HCT116 (cell line): Measurements from ENCODE around the gene FLT3LG. TPM values are rescaled to one million over a fixed set of nuclear protein-coding genes. Genes with fewer than 3 reads are reported as not detected.
A peak's percentile ranks its signal among the peaks of the same experiment; 100 is the strongest.

Experiments used
- ATAC-seq: fragments of 200-7000 bp; cut with Tn5 transposase; 2 replicates; pipeline ENCODE4 v1.9.1; 2020; ENCODE audit warnings: mild to moderate bottlenecking, moderate library complexity
- BruUV-seq: library from RNA; stranded (reverse); fragments of 400-500 nt; replicated peaks from 2 replicates; lab custom pipeline; 2021; lab: Mats Ljungman, UMichigan
- CTCF ChIA-PET: fragments of 300-600 bp; sonication (Branson Sonifier 250); formaldehyde crosslinking; loops from one replicate; lab custom pipeline; 2021; ENCODE audit warnings: antibody characterized with exemption; lab: Charles Lee
- POLR2A ChIA-PET: fragments of 300-600, 350-600 bp; sonication (Branson Sonifier 250); formaldehyde crosslinking; loops from one replicate; lab custom pipeline; 2021; ENCODE audit warnings: antibody characterized with exemption; lab: Charles Lee
- RAD21 ChIA-PET, 2 experiments: fragments of 300-600 bp; sonication (Branson Sonifier 250); formaldehyde crosslinking; loops; one replicate each; lab custom pipeline; 2023; ENCODE audit warnings: low total read pairs in 2 of 2; ENCODE audit not compliant: uncharacterized antibody in 2 of 2, unreplicated experiment in 2 of 2, low non-redundant PET in 1 of 2; lab: Charles Lee
- DNase-seq: peaks from one replicate; pipeline ENCODE4 v3.0.0-alpha.2; 2010; ENCODE audit warnings: low read depth, low spot score
- H2AFZ ChIP-seq: fragments of 200-600 bp; shearing (Covaris generic), sonication (generic); 2 replicates; pipeline ENCODE4 v1.6.1; 2017; ENCODE audit warnings: low read depth, mixed run types, mixed read lengths, antibody characterized with exemption, low read length; ENCODE audit not compliant: poor library complexity, severe bottlenecking
- H3K27ac ChIP-seq: 2 replicates; pipeline ENCODE4 v1.5.1; 2012; ENCODE audit warnings: low read depth, low read length
- H3K27me3 ChIP-seq: fragments of 200-600 bp; sonication (generic); 2 replicates; pipeline ENCODE4 v1.6.1; 2016; ENCODE audit warnings: mixed run types, low read length, mixed read lengths; ENCODE audit not compliant: insufficient read depth
- H3K36me3 ChIP-seq, 2 experiments: fragments of 200-500 bp in 1 of 2; fragments of 200-600 bp in 1 of 2; sonication (Bioruptor generic) in 1 of 2; sonication (generic) in 1 of 2; 2 replicates each; pipeline versions ENCODE4 v1.5.1 to v1.6.1; 2014 to 2016; ENCODE audit warnings: low read length in 2 of 2, inconsistent platforms in 1 of 2, mixed read lengths in 1 of 2, mixed run types in 1 of 2; ENCODE audit not compliant: insufficient read depth in 2 of 2, control insufficient read depth in 1 of 2
- H3K4me1 ChIP-seq, 2 experiments: fragments of 200-600 bp in 1 of 2; sonication (generic) in 1 of 2; 2 replicates each; pipeline versions ENCODE4 v1.5.1 to v1.6.1; 2012 to 2017; ENCODE audit warnings: low read length in 2 of 2, inconsistent platforms in 1 of 2, mild to moderate bottlenecking in 1 of 2, mixed read lengths in 1 of 2, mixed run types in 1 of 2, moderate library complexity in 1 of 2; ENCODE audit not compliant: insufficient read depth in 2 of 2, control insufficient read depth in 1 of 2
- H3K4me2 ChIP-seq: fragments of 200-600 bp; sonication (generic); 2 replicates; pipeline ENCODE4 v1.6.1; 2017; ENCODE audit warnings: mixed run types, low read length, mixed read lengths
- H3K4me3 ChIP-seq, 2 experiments: fragments of 200-600 bp in 1 of 2; sonication (generic) in 1 of 2; replicated peaks in 1 of 2; 2 replicates each; pipeline ENCODE4 v1.5.1; 2011 to 2016; ENCODE audit warnings: low read length in 2 of 2, control low read depth in 1 of 2, low read depth in 1 of 2, mild to moderate bottlenecking in 1 of 2, mixed read lengths in 1 of 2, mixed run types in 1 of 2
- H3K79me2 ChIP-seq: fragments of 200-600 bp; sonication (generic); 2 replicates; pipeline ENCODE4 v1.6.1; 2017; ENCODE audit warnings: mild to moderate bottlenecking, mixed run types, low read length, moderate library complexity, mixed read lengths; ENCODE audit not compliant: insufficient read depth
- H3K9ac ChIP-seq: fragments of 200-600 bp; sonication (generic); 2 replicates; pipeline ENCODE4 v1.6.1; 2016; ENCODE audit warnings: low read length, mixed read lengths
- H3K9me2 ChIP-seq: fragments of 200-600 bp; sonication (generic), shearing (Covaris generic); 2 replicates; pipeline ENCODE4 v1.6.1; 2017; ENCODE audit warnings: mixed run types, mild to moderate bottlenecking, moderate library complexity; ENCODE audit not compliant: insufficient read depth
- H3K9me3 ChIP-seq, 2 experiments: fragments of 200-500 bp in 1 of 2; fragments of 200-600 bp in 1 of 2; sonication (Bioruptor generic) in 1 of 2; sonication (generic) in 1 of 2; 2 replicates each; pipeline ENCODE4 v1.6.1; 2014 to 2017; ENCODE audit warnings: low read length in 2 of 2, mixed read lengths in 2 of 2, inconsistent platforms in 1 of 2, low read depth in 1 of 2, mild to moderate bottlenecking in 1 of 2, mixed run types in 1 of 2, moderate library complexity in 1 of 2; ENCODE audit not compliant: control insufficient read depth in 1 of 2, insufficient read depth in 1 of 2
- H4K20me1 ChIP-seq: fragments of 200-600 bp; sonication (generic), shearing (Covaris generic); 2 replicates; pipeline ENCODE4 v1.6.1; 2017; ENCODE audit warnings: mixed run types, mild to moderate bottlenecking, moderate library complexity; ENCODE audit not compliant: insufficient read depth
- ATF3 ChIP-seq: IDR thresholded peaks from 2 replicates; pipeline ENCODE4 v1.6.1; 2012
- CBX3 ChIP-seq: IDR thresholded peaks from 2 replicates; pipeline ENCODE4 v1.6.1; 2012; ENCODE audit warnings: low read depth
- CTCF ChIP-seq, 3 experiments: fragments of 200-600 bp in 1 of 3; sonication (generic) in 1 of 3; IDR thresholded peaks in 2 of 3; conservative IDR thresholded peaks in 1 of 3; 2 replicates each; pipeline ENCODE4 v1.5.1; 2012 to 2017; ENCODE audit warnings: low read depth in 2 of 3, low read length in 2 of 3, antibody characterized with exemption in 1 of 3, borderline replicate concordance in 1 of 3, control low read depth in 1 of 3, mild to moderate bottlenecking in 1 of 3, mixed read lengths in 1 of 3, mixed run types in 1 of 3, moderate library complexity in 1 of 3; ENCODE audit not compliant: insufficient read depth in 1 of 3
- EGR1 ChIP-seq: IDR thresholded peaks from 2 replicates; pipeline ENCODE4 v1.6.1; 2012; ENCODE audit warnings: low read depth
- EZH2phosphoT487 ChIP-seq: fragments of 200-600 bp; IDR thresholded peaks from 2 replicates; pipeline ENCODE4 v1.6.1; 2018; ENCODE audit warnings: antibody characterized with exemption, borderline replicate concordance
- FOSL1 ChIP-seq: IDR thresholded peaks from 2 replicates; pipeline ENCODE4 v1.6.1; 2012; ENCODE audit warnings: low read depth
- JUND ChIP-seq: IDR thresholded peaks from 2 replicates; pipeline ENCODE4 v1.6.1; 2012
- MAX ChIP-seq: IDR thresholded peaks from 2 replicates; pipeline ENCODE4 v1.6.1; 2012
- POLR2A ChIP-seq: IDR thresholded peaks from 2 replicates; pipeline ENCODE4 v1.7.0; 2011; ENCODE audit warnings: borderline replicate concordance; ENCODE audit not compliant: insufficient read depth, insufficient read length; ENCODE audit errors: extremely low read depth
- RAD21 ChIP-seq: IDR thresholded peaks from 2 replicates; pipeline ENCODE4 v1.6.1; 2012; ENCODE audit warnings: low read depth, mild to moderate bottlenecking
- REST ChIP-seq: IDR thresholded peaks from 2 replicates; pipeline ENCODE4 v1.6.1; 2012; ENCODE audit warnings: low read depth
- SIN3A ChIP-seq: IDR thresholded peaks from 2 replicates; pipeline ENCODE4 v1.6.1; 2012; ENCODE audit warnings: low read depth
- SRF ChIP-seq: IDR thresholded peaks from 2 replicates; pipeline ENCODE4 v1.6.1; 2012; ENCODE audit warnings: low read depth
- TCF7L2 ChIP-seq: IDR thresholded peaks from 2 replicates; pipeline ENCODE4 v1.7.0; 2011; ENCODE audit warnings: borderline replicate concordance, inconsistent platforms; ENCODE audit not compliant: insufficient read depth, insufficient read length; ENCODE audit errors: extremely low read depth
- ZBTB33 ChIP-seq: IDR thresholded peaks from 2 replicates; pipeline ENCODE4 v1.6.1; 2011; ENCODE audit warnings: mild to moderate bottlenecking, low read length, moderate library complexity; ENCODE audit not compliant: insufficient replicate concordance; ENCODE audit errors: extremely low read depth
- ZNF274 ChIP-seq: fragments of 200-500 bp; sonication (Bioruptor generic); IDR thresholded peaks from 2 replicates; pipeline ENCODE4 v1.6.1; 2014; ENCODE audit warnings: mild to moderate bottlenecking, low read depth, low read length, inconsistent platforms
- intact Hi-C: fragments of 100-400 bp; cut with micrococcal nuclease; formaldehyde crosslinking; loops from 2 replicates; pipeline ENCODE4 v1.10.0; 2022
- total RNA-seq: library from RNA; stranded (reverse); gene quantifications from one replicate; pipeline ENCODE4 v1.2.1, GENCODE V29; 2021; ENCODE audit not compliant: unreplicated experiment

FLT3LG gene
- total RNA-seq, 1 experiment from 2014 or later, result 3.8 TPM

- Histone ChIP-seq H3K9ac (peak overlapping the region; percentile 13; the same call in 1 of the 2 replicates), H3K4me2 (peak overlapping the region; percentile 68), H3K4me1 (peaks cover 29 to 53% of the 10 kb centered on the region in 2 experiments), H3K9me3 (no peaks in the 10 kb centered on the region), H3K27me3 (no peaks in the 10 kb centered on the region), H4K20me1 (no peaks in the 10 kb centered on the region), H3K79me2 (no peaks in the 10 kb centered on the region), H2AFZ (peak overlapping the region; percentile 26), H3K9me2 (no peaks in the 10 kb centered on the region), H3K36me3 (no peaks in the 10 kb centered on the region), H3K27ac (peak overlapping the region; percentile 8; the same call in 1 of the 2 replicates), H3K4me3 (peak overlapping the region in 1 of 2 experiments; percentile 8; a peak in 2 of 4 replicates)
- CTCF ChIA-PET, result interaction anchor here (0.7 to 1.3 kb wide), 9 partner anchors 13 to 201 kb away, joined by 3 to 9 read pairs (median 4); partner anchors contain the start of genes ALDH16A1, PIH1D1 and RPS11
- BruUV-seq, result no TSS peak
- ATAC-seq, result peak; percentile 73
- POLR2A ChIA-PET, result interaction anchor here (1.0 to 2.5 kb wide), 6 partner anchors 12 to 25 kb away, joined by 5 to 7 read pairs (median 5); partner anchors contain the start of genes ALDH16A1, PIH1D1 and RPS11
- TF ChIP-seq TCF7L2 (no peak), CTCF (IDR thresholded peaks at IDR 0.05 in 2 of 3, conservative IDR thresholded peaks at IDR 0.05 in 1 of 3; ENCODE audit: borderline replicate concordance in 1 of 3, insufficient read depth in 1 of 3, low read depth in 2 of 3, low read length in 2 of 3) (peak; percentile 62 to 84 (median 73); a peak in 5 of 6 replicates), EZH2phosphoT487 (no peak), SIN3A (no peak), FOSL1 (no peak), RAD21 (peak; percentile 25; the same call in 1 of the 2 replicates), SRF (no peak), ATF3 (no peak), ZBTB33 (no peak), CBX3 (no peak), POLR2A (no peak), REST (no peak), MAX (no peak), ZNF274 (no peak), JUND (no peak), EGR1 (no peak)
- intact Hi-C loops, result no loop called here
- DNase-seq, result no peak
- RAD21 ChIA-PET, result interaction anchor here in 1 of 2 experiments (0.6 to 1.0 kb wide), 3 partner anchors 24 to 84 kb away, joined by 3 to 4 read pairs (median 3); partner anchors contain the start of gene PIH1D1
These were observed 2.2 kb downstream of the FLT3LG start for GRCh38 chr19:49475995-49476880.
